ENCODE results near the gene NEO1.

Gene NEO1

DNA sequence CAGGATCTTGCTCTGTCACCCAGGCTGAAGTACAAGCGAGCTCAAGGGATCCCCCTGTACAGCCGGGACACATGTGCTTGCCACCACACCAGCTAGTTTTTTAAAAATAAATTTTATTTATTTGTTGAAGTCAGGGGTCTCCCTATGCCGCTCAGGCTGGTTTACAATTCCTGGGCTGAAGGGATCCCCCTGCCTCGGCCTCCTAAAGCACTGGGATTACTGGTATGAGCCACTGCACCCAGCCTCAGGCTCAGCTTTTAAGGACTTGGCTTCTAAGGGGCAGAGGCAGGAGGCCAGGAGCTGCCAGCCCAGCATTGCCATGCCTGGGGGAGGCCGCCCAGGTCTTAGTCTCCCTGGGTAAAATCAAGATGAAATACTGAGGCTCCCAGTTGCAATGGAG, 279.2 kb downstream of the NEO1 start:
- DNase-seq (ENCODE audit: low read depth) = no peak

DNA sequence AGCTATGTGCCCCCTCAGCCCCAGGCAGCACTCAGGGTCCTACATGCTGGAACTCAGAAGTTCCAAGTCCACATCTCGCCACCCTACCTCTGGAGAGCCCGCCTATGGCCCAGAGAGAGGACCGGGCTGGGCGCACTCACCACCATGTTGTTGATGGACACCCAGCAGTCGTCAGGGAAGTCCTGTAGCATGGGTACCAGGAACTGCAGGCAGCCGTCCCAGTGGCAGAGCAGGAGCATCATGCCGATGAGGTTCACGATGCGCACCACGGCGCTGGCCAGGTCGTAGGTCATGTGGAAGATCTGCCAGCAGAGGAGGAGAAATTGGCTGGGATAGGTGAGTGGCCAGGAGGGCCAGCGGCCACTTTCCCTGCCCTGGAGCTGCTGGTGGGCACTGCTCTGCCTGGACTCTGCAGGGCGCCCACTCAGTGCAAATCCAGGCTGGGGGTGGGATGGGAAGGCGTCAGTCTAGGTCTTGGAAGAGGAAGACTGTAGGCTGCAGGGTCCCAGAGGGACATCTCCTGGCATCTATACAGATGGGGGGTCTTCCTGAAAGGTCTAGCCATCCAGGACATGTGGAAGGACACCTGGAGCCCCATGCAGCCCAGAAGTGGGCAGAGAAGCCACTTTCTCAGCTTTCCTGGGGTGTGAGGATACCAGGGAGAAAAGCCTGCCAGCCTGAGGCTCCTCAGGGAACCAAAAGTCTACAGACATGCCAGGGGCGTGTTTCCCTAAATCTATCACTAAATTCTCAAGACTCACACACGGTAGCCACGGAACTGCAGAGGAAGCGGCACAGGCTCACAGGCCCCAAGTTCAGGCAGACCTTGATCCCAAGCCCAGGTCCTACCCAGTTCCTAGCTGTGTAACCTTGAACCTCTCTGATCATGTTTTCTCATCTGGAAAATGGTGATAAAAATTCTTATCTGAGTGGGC, 280.0 kb downstream of the NEO1 start:
- DNase-seq (ENCODE audit: low read depth) = no peak

DNA sequence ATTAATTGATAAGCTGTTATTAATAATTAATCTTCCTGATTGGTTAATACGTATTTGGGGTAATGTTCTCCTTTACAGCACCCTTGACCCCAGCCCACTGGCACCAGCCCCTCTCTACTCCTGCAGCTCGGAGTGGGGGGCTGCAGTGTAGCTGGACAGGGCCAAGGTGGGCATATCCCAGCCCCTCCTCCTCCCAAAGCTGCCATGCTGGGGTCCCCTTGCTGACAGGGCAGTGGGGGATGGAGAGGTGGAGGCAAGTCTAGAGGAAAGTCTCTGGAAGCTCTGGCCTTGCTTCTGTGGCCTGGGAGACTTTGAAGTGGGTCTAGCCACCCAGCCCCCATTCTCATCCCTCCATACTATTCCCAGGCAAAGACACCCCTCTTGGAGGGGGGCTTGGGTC, 280.7 kb downstream of the NEO1 start:
- no peak for DNase-seq (ENCODE audit: low read depth)

DNA sequence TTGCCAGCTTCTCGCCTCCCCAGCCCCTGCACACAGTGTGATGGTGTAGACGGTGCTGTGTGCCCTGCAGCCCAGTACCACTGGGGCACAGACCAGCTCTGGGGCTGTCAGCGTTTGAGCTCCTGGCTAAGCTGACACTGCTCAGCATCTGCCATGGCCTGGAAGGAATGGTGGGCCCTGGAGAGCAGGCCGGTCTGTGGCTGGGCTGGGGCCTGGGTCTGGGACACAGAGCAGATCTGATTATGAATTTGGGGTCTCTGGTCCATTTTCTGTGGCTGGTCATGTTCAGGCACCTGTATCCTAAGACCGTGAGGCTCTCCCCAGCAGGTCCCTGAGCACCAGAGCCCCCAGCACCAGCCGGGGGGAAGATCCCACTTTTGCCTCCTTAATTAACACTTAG, 281.8 kb downstream of the NEO1 start:
- DNase-seq (ENCODE audit: low read depth) = no peak

DNA sequence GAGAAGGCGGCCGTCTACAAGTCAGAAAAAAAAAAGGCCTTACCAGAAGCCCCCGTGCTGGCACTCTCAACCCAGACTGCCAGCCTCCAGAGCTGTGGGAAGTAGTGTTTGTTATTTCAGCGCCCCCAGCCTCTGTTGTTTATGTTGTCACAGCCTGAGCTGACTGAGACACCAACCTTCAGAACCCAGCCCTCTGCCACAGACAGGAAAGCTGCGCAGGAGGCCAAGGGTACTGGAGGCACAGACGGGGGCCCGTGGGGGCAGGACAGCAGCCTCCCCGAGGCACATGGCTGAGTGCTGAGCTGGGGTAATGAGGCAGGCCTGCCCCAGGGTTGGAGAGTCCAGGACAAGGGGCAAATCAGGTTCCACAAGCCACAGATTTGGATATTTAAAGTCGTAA, 282.8 kb downstream of the NEO1 start:
- DNase-seq (ENCODE audit: low read depth) = no peak

DNA sequence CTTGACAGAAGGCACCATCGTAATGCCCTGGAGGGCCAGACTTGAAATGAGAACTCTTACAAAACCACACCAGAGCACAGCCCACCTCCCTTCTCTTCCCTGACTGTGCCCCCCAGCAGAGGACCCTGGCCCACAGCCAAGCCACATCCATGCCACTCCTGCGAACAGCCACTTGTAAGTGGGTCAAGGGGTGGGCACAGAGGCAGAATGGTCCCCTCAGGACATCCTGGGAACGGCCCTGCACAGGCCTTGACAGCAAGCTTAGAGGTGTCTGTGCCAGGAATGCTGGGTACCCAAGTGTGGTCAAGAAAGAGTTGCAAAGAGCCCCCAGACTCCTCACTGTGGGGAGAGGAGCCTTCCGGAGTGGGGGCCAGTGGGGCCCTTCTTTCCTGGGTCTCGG, 283.2 kb downstream of the NEO1 start:
- no peak for DNase-seq (ENCODE audit: low read depth)

DNA sequence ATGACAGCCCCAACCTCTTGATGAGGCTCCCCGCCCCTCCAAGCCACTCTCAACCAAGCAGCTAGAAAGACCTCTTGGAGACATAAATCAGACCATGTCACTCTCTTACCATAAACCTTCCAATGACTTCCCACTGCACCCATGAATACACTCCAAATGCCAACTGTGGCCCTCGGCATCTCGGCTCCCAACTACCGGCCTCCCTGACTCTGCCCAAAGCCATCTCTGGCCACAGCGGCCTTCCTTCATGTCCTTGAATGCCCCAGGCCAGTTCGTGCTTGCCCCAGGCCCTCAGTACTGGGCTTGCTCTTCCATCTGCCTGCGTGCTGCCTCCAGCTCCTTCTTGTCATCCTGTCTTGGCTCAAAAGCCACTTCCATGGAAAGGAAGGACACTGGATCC, 284.5 kb downstream of the NEO1 start:
- DNase-seq (ENCODE audit: low read depth) = no peak

DNA sequence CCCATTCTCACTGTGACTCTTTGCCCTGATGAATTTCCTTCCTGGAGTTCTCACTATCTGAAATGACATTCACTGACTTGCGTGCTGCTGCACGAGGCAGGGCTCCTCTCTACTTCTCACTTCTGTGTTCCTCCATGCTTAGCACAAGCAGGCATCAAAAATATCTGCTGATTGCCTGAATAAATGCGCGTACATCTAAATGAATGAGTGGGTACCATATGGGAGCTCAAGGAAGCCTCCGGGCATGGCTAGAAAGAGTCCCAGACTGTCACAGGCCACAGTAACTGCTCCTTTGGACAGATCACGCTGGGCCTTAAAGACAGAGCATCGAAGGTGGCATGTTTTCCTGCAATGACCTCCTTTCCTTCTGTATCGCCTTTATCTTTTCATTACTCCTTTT, 284.9 kb downstream of the NEO1 start:
- DNase-seq (ENCODE audit: low read depth) = no peak

DNA sequence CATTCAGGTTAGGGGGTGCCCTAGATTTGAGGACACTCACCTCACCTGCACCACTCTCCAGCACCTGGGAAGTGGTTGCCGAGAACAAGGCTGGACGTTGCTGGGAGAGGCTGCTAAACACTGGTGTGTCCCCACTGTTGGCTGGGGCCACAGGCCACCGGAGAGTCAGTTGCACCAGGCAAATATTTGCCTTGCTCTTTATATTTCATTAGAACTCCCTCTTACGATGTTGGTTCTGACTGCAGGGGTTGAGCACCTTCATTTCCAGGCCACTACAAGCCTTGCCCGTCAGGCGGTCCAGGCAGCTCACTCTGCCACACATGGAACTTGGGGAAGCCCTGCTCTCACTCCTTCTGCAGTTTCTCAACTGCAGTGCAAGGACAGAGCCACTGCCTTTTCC, 285.8 kb downstream of the NEO1 start:
- no peak for DNase-seq (ENCODE audit: low read depth)

DNA sequence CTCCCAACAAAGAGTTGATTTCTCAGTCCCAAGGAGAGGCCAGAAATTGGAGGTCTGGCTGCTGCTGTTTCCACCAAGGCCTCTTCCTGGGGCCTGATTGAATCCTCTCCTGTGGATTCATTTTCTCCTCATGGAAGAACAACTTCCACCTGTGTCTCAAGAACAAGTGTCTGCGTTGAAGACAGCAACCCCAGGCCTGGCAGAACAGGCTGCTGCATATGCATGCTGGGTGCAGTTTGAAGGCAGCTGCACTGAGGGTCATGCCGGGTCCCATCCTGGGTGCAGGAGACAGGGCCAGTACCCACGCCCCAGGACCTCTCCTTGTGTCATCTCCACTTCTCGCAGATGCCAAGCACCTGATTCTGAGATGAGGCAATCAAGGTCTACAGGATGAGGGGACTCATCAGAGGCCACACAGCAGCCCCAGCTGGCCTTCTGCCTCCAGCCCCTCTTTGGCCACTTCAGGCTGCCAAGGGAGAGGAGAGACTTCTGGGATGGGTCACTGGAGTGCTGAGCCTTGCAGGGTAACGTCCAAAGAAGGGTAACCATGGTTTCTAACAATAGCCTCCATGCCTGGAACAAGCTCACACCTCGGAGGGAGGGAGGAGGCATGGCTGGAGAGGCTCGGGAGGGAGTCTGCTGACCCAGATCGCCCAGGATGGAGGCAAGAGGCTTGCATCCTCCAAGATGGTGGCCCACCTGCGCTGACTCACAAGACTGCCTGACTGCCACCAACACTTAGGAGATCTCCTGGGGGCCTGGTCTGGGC, 286.5 kb downstream of the NEO1 start:
- no peak for DNase-seq (ENCODE audit: low read depth)

DNA sequence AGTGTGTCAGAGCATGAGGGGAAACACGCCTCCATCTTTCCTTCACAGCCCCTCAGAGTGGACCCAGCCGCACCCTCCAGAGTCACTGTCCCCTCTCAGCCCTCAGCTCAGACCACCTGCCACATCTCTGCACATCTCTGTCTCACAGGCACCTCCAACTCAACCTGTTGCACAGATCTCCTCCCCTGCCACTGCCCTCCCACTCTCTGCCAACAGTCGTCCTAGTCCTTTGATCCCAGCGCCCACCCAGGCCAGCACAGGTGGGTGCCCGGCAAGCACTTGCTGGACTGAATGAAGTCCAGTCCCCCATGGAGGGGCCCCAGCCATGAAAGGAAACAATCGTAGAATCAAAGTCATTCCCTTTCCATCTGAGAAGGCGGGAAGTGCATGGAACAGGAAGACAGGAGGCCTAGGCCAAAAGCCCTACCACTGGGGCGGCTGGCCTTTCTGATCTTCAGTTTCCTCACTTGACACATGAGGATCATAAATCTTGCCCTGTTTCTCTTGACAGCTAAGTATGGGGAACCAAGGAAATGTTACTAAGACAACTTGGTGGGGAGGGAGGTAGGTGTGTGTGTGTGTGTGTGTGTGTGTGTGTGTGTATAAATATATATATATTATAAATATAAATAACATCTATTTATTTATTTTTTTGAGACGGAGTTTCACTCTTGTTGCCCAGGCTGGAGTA, 288.4 kb downstream of the NEO1 start:
- DNase-seq (ENCODE audit: low read depth) = no peak

DNA sequence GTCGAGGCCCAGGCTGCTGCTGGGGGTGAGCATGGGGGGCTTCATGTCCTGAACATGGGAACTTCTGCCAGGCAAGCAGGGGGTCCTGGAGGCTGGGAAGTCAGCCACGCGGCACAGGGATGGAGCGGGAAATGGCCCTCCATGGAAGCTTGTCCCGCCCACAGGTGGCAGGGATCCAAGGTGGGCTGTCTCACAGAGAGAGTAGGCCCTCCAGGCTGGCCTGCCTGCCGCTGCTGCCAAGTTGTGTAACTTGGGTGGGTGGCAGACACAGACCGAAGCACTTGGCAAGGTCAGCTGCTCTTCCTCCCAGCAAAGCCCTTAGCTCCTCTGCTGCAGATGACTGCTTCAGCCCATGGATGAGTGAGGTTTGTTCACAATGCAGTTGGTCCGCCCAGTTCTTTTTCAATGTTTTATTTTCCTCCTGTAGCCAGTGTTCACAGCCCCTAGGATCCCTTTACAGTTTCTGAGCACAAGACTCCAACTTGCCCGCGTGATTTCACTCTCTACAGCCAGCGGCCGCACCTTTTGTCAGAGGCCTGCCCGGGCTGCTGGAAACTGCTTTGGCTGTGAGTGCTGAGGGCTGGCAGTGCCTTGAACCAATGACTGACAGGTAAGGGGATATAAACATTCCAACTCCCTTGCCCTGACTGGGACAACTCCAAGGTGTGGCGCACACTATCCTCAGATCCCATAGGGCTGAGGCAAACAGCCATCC, 289.8 kb downstream of the NEO1 start:
- DNase-seq (ENCODE audit: low read depth) = no peak

DNA sequence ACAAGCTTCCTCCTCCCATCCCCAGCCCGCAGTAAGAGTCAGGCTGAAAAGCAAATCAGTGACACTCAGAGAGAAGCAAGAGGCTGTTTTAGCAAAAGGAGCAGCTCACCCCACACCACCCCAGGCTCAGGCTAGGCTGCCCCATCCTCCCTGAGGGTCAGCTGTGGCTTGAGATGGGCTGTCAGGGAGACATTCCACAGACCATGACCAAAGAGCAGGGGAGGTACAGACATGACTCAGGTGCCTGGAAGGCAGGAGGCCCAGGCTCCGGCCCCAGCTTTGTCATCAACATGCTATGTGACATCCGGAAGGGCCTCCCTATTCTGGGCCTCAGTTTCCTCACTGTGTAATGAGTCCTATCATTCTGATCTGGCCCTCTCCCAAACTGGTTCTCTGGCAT, 291.8 kb downstream of the NEO1 start:
- peak; percentile 19 for DNase-seq (ENCODE audit: low read depth)

DNA sequence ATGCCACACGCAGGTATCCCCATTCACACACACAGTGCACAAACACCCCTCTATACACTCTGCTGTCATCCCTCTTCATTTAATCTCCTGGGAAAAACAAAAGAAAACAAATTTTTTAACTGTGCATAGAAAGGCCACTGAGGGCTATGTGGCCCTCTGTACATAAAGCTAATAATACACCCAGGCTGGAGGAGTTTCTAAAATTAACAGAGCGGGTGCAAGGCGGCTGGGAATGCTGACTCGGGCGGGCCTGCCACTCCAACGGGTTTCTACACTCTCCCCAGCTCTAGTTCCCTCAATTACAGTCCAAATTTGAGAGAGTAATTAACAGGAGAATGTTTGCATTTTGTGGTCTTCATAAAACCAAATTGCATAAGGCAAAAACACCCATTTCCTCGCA, 293.4 kb downstream of the NEO1 start:
- DNase-seq (ENCODE audit: low read depth) = no peak

DNA sequence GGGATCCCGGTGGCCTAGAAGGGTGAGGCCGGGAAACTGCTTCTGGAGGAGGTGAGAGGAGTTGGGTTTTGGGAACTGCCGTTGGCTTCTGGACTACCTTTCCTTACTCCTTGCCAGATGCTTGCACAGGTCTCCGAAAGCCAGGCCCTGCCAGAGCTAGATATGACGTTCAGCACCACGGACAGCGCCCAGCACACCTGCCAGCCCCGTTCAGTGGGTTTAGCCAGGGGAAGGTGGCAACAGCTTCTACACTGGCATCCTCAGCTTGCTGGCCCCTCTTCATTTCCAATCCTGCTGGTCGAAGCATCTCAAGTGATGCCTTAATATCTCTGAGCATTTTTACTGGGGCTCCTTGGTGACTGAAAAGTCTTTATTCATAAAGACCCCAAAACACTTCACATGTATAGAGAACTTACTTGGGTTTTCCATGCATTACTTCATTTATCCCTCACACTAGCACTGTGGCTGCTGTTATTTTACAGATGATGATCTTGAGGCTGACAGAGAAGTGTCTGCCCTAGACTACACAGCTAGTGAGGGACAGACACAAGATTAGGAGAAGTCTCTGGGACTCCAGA, 294.6 kb downstream of the NEO1 start:
- DNase-seq (ENCODE audit: low read depth) = peak; percentile 11

DNA sequence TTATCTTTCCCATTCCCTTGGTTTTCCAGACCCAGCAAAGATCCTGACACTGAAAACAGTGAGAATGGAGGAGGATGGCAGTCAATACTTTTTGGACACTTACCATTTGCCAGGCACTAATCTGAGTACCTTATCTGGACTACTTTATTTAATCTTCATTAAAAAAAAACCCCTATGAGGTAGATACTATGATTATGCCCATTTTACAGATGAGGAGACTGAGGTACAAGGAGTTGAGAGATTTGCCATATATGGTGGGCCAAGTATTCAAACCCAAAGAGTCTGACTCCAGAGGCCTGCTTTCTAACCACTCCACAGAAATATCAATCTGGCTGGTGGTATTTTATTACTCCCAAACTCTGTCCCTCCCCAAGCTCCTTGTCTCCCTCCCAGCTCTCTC, 296.9 kb downstream of the NEO1 start:
- DNase-seq (ENCODE audit: low read depth) = no peak

DNA sequence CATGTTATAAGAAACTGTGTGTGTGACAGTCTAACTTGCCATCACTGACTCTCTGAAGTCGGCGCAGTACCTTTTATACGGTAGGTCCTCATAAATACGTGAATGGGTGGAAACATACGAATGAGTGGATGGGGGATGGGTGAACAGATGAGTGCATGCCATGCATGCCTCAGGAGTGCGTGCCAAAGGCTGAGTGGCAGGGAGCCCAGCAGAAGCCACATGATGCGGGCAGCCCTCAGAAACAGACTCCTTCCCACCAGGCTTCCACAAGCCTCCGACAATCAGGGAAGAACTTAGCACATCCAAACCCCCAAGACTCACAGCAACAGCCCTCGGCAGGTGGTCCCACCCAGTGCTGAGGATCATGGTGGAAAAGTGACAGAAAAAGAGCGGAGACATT, 299.8 kb downstream of the NEO1 start:
- DNase-seq (ENCODE audit: low read depth) = no peak

DNA sequence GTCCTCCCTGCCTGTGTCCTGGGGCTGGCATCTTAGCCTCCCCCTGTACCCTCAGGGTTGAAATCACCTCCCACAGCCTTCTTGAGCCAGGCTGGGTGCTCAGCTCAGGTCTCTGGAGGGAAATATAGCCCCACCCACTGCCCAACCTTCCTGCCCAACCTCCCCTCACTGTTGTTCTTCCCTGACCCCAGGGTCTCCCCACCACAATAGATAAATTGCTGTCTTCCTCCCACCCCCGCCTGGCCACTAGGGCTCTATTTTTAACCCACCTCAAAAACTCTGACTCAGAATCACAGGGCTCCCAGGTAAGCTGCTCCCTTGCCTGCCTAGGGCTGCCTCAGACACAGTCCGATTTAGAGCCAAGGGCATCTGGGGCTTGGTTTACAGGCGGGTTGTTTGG, 301.5 kb downstream of the NEO1 start:
- DNase-seq (ENCODE audit: low read depth) = no peak

DNA sequence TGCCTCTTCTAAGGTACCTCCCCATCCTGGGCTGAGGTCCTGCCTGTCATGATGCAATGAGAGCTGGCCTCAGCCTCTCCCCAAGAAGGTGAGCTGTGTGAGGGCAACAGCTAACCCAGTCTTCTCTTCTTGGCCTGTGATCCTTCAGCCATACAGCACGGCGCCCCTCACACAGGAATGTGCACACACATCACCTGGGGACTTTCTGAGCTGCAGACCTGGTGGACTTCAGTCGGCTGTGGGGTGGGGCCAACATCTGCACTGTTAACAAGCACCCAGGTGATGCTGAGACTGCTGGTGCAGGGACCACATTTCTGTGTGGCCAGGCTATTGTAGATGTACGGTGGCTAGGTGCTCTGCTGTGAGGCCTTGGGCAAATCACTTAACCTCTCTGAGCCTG, 302.0 kb downstream of the NEO1 start:
- DNase-seq (ENCODE audit: low read depth) = no peak
